Breast epithelium (tissue), 4 donors: Measurements from ENCODE around the gene SLC22A3. TPM values are rescaled to one million over a fixed set of nuclear protein-coding genes. Genes with fewer than 3 reads are reported as not detected.

Experiments used
- DNase-seq, 2 donors: peaks; one replicate each; pipeline ENCODE4 v3.0.0-alpha.2; 2019; ENCODE audit warnings: low spot score in 2 of 2
- H3K27ac ChIP-seq, 2 donors: fragments of 200-600 bp; sonication (generic) in 1 of 2; one replicate each; pipeline ENCODE4 v1.5.1; 2016 to 2019; ENCODE audit warnings: mild to moderate bottlenecking in 1 of 2
- H3K27me3 ChIP-seq, 2 donors: fragments of 200-600 bp; sonication (generic) in 1 of 2; one replicate each; pipeline versions ENCODE4 v1.5.1 to v1.6.0; 2017 to 2019; ENCODE audit warnings: control low read depth in 1 of 2, mild to moderate bottlenecking in 1 of 2
- H3K36me3 ChIP-seq: fragments of 200-600 bp; one replicate; pipeline ENCODE4 v1.5.1; 2019
- H3K4me1 ChIP-seq, 2 donors: fragments of 200-600 bp; sonication (generic); one replicate each; pipeline ENCODE4 v1.5.1; 2016 to 2019; ENCODE audit warnings: control low read depth in 1 of 2
- H3K4me3 ChIP-seq, 3 donors: fragments of 200-600 bp; sonication (generic); 1 replicate in 2 of 3; 2 replicates in 1 of 3; pipeline ENCODE4 v1.5.1; 2016 to 2019; ENCODE audit warnings: mild to moderate bottlenecking in 3 of 3, moderate library complexity in 2 of 3
- H3K9me3 ChIP-seq, 2 donors: fragments of 200-600 bp; sonication (generic) in 1 of 2; one replicate each; pipeline ENCODE4 v1.5.1; 2016 to 2019; ENCODE audit warnings: control low read depth in 1 of 2
- POLR2A ChIP-seq: fragments of 450-650 bp; IDR thresholded peaks from one replicate; pipeline ENCODE4 v1.6.1; 2016; ENCODE audit warnings: antibody characterized with exemption, mild to moderate bottlenecking, moderate library complexity
- POLR2AphosphoS5 ChIP-seq, 3 donors: sonication (generic); formaldehyde crosslinking; IDR thresholded peaks; one replicate each; pipeline ENCODE4 v1.6.1; 2017; ENCODE audit warnings: antibody characterized with exemption in 3 of 3
- intact Hi-C: fragments of 100-400 bp; cut with DNase I; formaldehyde crosslinking; loops from one replicate; pipeline ENCODE4 v1.15.1; 2023; ENCODE audit warnings: low total_unique reads
- total RNA-seq, 3 donors: library from RNA; depleted of rRNA; stranded (reverse); fragments of >200 nt; gene quantifications; one replicate each; pipeline ENCODE4 v1.1.0, GENCODE V29; 2016
- TF ChIP-seq, protein P1 (sequence below), 3 donors: fragments of 450-650 bp; IDR thresholded peaks; one replicate each; pipeline ENCODE4 v1.5.1; 2016 to 2017; ENCODE audit warnings: antibody characterized with exemption in 3 of 3, mild to moderate bottlenecking in 3 of 3, moderate library complexity in 3 of 3

The SLC22A3 gene
- total RNA-seq, 3 donors from 2014 or later, result 3.4 to 13.1 (median 5.9) TPM

DNA sequence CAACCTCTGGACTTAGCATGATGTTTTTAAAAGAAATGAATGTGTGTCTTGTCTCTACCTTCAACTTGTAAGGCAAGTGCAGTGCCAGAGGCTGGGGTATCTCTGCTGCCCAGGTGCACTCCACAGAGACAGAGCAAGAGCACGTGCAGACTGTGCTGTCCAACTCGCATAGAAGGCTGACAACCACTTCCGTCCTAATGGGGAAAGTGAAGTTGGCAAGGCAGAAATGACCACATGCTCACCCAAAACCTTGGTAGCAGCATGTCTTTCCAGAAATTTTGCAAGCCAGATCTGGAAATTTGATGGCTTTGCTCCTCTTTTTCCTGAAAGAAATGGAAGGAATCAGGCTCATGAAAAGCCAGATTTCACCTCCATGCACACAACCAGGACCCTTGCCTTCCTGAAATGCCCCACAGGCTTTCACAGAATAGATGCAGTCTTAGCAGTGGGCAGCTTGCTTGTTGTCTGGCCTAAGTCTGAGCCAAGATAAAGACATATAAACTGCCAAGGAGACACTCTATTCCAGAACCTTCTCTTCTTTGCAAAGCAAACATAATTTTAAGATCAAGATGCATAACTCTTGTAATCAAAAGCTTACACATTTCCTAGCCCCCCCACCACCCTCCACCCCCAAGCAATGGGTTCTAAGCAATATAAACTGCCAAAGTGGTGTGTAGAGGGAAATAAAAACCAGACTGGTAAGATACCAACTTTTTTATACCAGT, 26.8 kb downstream of the SLC22A3 start:
- TF ChIP-seq, protein P1, sequence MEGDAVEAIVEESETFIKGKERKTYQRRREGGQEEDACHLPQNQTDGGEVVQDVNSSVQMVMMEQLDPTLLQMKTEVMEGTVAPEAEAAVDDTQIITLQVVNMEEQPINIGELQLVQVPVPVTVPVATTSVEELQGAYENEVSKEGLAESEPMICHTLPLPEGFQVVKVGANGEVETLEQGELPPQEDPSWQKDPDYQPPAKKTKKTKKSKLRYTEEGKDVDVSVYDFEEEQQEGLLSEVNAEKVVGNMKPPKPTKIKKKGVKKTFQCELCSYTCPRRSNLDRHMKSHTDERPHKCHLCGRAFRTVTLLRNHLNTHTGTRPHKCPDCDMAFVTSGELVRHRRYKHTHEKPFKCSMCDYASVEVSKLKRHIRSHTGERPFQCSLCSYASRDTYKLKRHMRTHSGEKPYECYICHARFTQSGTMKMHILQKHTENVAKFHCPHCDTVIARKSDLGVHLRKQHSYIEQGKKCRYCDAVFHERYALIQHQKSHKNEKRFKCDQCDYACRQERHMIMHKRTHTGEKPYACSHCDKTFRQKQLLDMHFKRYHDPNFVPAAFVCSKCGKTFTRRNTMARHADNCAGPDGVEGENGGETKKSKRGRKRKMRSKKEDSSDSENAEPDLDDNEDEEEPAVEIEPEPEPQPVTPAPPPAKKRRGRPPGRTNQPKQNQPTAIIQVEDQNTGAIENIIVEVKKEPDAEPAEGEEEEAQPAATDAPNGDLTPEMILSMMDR (IDR thresholded peaks at IDR 0.05), result no peak
- TF ChIP-seq POLR2A, result no peak
- H3K4me3 ChIP-seq, result no peak overlapping the region
- H3K27ac ChIP-seq, result no peak overlapping the region
- H3K9me3 ChIP-seq, result peaks cover 0 to 2% of the 10 kb centered on the region in 2 donors
- H3K4me1 ChIP-seq, result no peaks in the 10 kb centered on the region
- intact Hi-C loops, result no loop called here
- DNase-seq, result no peak
- H3K27me3 ChIP-seq, result no peaks in the 10 kb centered on the region
- no peaks in the 10 kb centered on the region for H3K36me3 ChIP-seq

DNA sequence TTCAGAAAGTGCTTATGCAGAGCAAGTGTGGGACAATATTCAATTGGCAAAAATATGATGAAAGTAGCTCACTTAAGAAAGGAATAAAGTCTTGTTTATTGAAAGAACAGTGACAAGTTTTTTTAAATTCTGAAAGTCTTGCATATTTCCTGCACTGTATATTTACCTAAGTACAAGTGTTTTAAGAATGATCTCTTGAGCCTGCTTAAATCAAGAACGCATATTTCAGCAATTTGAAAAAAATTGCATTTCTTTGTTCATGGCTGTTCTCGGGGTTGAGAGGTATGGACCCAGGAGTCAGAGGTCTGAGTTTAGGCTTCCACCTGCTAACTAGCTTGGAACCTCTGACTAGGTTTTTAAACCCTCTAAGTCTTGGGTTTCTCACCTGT, 27.4 kb downstream of the SLC22A3 start:
- no peaks in the 10 kb centered on the region for H3K27me3 ChIP-seq
- no peak overlapping the region for H3K27ac ChIP-seq
- no peaks in the 10 kb centered on the region for H3K36me3 ChIP-seq
- DNase-seq, result no peak
- TF ChIP-seq, protein P1 (IDR thresholded peaks at IDR 0.05), result no peak
- no peaks in the 10 kb centered on the region for H3K9me3 ChIP-seq
- H3K4me1 ChIP-seq, result no peaks in the 10 kb centered on the region
- no peak overlapping the region for H3K4me3 ChIP-seq
- intact Hi-C loops, result no loop called here

DNA sequence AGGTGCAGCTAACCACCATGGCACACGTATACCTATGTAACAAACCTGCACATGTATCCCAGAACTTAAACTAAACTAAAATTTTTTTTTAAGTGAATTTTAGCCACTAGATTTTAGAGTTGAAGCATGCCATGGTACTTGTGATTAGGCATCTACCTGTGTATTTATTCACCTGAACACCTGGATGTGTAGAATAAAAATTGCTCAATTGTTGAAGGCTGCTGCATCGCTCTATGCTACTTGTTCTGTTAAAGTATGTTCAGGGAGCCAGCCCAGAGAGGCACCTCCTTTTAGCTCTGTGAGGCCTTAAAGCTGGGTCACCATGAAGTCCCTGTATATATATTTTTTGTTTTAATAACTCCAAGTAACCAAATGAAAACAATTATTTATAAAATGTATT, 28.3 kb downstream of the SLC22A3 start:
- Histone ChIP-seq H3K27ac (no peak overlapping the region), H3K4me3 (no peak overlapping the region), H3K27me3 (no peaks in the 10 kb centered on the region), H3K9me3 (no peaks in the 10 kb centered on the region), H3K36me3 (no peaks in the 10 kb centered on the region), H3K4me1 (no peaks in the 10 kb centered on the region)
- TF ChIP-seq, protein P1 (IDR thresholded peaks at IDR 0.05), result no peak
- DNase-seq, result no peak
- intact Hi-C loops, result no loop called here

DNA sequence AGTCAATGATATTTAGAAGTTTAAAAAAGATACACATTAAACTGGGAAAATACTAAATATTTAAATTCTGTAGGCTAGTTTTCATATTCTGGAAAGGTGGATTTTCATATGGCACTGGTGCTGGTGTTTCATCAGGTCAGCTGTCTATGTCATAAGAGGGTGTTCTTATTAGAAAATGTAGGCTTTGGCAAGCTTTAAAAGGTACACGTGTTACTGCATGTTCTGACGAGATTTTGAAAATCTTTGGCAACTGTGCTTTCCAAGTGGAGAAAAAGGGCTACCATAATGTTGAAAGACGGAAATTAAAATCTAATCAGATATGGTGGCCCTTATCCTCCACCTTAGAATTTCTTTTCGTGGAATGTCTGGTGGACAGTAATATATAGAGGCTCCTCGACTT, 30.0 kb downstream of the SLC22A3 start:
- Histone ChIP-seq H3K27me3 (no peaks in the 10 kb centered on the region), H3K36me3 (no peaks in the 10 kb centered on the region), H3K4me1 (no peaks in the 10 kb centered on the region), H3K4me3 (no peak overlapping the region), H3K27ac (no peak overlapping the region), H3K9me3 (peaks cover 0 to 11% of the 10 kb centered on the region in 2 donors)
- TF ChIP-seq POLR2A (no peak), POLR2AphosphoS5 (IDR thresholded peaks at IDR 0.05) (no peak)
- TF ChIP-seq, protein P1 (IDR thresholded peaks at IDR 0.05), result no peak
- DNase-seq, result no peak
- intact Hi-C loops, result no loop called here

DNA sequence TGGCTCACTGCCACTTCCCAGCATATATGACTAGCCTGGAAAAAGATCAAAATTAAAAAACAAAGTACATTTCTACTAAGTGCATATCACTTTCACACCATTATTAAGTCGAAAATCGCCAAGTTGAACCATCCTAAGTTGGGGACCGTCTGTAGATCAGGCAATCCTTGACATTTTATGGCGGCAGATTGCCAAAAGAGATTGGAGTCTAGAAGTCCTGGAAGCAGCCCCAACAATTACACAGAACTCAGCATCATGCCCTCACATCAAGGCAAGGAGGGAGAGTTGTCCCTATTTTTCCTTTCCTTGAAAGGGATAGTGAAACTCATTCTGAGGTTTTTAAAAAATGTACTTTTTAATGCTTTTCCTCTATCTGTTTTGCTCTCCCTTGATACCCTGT, 30.7 kb downstream of the SLC22A3 start:
- DNase-seq, result no peak
- Histone ChIP-seq H3K27me3 (no peaks in the 10 kb centered on the region), H3K36me3 (no peaks in the 10 kb centered on the region), H3K27ac (no peak overlapping the region), H3K4me1 (no peaks in the 10 kb centered on the region), H3K4me3 (no peak overlapping the region), H3K9me3 (peaks cover 0 to 12% of the 10 kb centered on the region in 2 donors)
- TF ChIP-seq POLR2A (no peak), POLR2AphosphoS5 (IDR thresholded peaks at IDR 0.05) (no peak)
- TF ChIP-seq, protein P1 (IDR thresholded peaks at IDR 0.05), result no peak
- intact Hi-C loops, result no loop called here
